Activated CD4-positive, CD25-positive, alpha-beta regulatory T cell treated with anti-CD3 and anti-CD28 coated beads, Interleukin-2, amount 50 U/mL, for 24 hours (primary cell): ENCODE results near the gene TNP1.

Experiments used
- ATAC-seq, 2 donors: fragments of 150-1000 bp; cut with Tn5 transposase; one replicate each; pipeline ENCODE4 v1.10.0; 2021; ENCODE audit warnings: mild to moderate bottlenecking in 1 of 2, moderate library complexity in 1 of 2

TNP1 gene

DNA sequence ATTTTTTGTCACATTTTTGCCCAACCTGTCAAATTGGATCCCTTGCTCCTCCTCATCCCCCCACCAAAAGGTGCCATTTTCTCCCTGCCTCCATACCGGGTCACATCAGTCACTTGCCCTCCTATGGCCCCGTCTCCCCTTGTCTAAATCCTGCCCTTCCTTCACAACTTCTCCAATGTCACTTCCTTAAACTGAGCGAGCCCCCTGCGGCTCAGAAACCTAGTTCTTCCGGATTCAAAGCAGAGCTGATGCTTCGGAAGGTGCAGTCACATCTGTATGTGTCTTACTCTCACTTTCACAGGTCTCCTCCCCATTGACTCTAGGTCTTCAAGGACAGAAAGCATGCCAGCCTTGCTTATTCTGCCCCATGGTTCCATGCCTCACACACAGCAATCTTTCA is 22.1 kb downstream of the TNP1 start:
- no peak for ATAC-seq

DNA sequence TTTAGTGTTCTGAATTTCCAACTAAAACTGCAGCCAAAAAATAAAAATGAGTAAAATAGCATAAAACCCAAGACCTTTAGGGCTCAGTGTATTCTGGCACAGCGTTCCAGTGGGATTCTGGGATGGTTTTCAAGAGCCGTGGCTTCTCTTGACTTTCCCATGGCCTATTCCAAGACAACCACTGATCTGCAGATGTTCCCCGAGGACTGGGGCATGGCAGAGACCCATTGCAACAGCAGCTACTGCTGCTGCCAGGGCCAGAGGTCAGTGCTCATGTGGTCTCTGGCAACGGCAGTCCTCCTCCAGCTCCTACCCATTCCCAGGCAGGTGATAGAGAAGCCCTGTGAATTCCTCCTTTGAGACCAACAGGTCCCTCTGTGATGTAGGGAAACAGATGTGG is 26.8 kb downstream of the TNP1 start:
- no peak for ATAC-seq

DNA sequence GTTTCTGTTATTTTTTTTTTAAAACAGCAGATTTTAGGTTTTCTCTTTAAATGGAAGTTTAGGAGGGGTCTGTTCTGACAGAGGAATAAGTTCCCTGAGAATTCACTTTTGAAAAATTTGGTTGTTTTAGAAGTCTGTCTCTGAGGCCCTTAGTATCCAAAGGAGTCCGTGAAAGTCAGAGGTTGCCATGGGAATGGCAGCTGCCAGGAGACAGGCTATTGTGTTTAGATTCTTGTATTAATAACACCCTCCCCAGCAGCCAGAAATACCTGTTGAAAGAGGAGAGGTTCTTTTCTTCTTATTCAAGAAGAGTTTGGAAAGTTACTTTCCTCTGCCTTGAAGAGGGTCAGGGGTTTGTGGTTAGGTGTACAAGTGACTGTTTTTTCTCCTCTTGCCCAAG is 29.5 kb downstream of the TNP1 start:
- ATAC-seq: no peak

DNA sequence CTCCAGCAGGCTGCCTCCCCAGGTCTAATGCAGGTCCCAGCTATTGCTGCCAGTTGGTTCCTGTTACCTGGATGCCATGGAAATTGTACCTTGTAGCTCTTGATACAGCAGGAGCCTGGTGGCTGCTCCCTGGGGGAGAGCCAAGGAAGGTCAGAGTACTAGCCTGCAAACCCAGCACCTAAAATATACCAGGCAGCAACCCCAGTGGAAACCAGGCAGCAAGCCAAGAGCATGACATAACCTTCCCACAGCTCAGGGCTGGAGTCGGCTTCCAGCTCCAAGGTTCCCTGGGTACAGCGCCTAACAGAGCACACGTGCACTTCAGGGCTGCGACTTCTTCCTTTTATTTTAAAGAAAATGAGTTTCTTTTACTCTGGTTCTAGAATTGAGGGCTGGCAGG is 30.3 kb downstream of the TNP1 start:
- ATAC-seq: no peak

DNA sequence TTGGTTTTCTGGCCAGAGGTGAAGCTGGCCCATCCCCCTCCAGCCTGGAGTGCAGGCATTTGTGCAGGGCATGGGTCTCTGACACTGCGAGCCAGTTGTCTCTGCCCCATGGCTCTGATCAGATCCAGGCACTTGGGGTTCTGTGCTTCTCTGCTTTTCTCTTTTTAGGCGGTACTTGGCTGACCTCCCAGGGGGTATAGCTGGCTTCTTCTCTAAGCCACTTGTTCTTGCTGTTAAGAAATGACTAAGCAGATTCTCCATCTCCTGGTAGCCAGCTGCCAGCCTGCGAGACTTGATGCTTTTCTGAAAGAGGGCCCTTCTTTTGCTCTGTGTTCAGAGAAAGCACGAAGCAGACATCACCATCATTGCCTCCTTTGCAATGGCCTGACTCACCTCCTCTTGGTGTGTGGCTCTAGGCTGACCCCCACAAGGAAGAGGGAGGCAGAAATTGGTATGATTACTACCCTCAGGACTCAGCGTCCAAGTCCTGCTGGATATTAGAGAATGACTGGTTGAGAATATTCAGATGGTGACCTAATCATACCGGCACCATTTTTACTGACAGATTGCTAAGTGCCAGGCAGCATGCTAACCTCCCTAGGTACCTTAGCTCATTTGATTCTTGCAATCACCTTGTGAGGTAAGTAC is 32.7 kb downstream of the TNP1 start:
- ATAC-seq: no peak

DNA sequence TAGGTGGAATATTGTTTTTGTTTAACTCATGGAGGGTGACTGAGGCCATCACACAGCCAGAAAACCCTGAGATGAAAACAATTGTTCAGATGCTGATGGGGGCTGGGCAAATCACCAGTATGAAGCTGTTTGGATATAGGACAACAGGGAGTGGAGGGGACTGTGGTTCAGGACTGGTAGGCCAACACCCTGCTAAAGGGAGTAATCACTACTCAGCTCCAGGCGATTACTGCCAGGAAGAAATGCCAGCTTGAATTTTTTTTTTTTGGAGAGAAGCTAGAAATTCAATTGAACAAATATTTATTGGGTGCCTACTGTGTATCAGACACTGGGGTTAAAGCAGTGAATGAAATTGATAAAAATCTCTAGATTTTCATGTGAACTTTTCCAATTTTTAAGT is 37.4 kb downstream of the TNP1 start:
- ATAC-seq: no peak

DNA sequence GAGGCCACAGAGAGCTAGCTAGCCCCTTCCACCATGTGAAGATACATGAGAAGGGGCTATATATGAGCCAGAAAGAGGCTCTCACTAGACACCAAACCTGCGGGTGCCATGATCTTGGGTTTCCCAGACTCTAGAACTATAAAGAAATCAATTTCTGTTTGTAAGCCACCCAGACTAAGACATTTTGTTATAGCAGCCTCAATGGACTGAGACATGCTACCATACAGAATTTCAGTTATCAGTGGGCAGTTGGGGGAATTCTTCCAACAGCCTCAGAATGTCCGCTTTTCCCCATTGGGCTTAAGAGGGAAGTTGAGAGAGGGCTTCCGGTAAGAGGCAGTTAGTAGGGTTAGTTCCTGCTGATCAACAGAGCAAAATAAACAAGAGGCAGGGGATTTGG is 39.2 kb downstream of the TNP1 start:
- ATAC-seq: no peak

DNA sequence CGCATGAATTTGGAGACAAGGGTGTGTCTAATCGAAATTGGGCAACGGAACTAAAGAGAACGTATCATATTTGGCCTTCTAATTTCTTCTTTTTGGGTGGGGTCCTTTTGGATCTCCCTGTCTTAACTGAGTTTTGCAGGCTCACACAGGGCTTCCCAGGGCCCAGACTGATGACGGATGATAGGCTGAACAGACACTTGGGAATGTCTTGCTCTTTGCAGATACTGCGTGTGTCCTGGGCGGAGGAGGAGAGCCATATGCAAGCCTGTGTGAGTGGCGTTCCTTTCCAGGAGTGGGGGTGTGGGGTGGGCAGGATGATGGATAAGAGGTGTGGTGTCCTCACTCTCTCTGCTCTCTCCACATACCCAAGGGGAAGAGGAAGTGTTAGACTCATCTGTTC is 40.1 kb downstream of the TNP1 start:
- no peak for ATAC-seq

DNA sequence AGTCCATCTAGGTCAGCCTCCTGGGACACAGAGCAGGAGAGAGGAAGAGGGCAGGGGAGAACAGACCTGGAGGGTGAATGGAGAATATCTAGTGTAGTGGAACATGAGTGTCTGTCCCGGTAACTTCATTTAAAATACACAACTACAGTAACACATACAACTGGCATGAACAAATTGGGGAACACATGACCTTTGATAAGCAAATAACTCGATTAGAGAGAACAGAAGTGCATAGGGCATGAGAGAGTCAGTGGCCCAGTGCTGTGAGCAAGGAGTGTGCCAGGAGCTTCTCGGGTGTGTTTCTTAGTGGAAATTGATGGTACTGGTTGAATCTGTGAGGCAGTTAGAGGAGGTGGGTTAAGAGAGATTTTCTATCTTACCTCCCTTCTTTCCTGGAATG is 40.8 kb downstream of the TNP1 start:
- ATAC-seq: no peak

DNA sequence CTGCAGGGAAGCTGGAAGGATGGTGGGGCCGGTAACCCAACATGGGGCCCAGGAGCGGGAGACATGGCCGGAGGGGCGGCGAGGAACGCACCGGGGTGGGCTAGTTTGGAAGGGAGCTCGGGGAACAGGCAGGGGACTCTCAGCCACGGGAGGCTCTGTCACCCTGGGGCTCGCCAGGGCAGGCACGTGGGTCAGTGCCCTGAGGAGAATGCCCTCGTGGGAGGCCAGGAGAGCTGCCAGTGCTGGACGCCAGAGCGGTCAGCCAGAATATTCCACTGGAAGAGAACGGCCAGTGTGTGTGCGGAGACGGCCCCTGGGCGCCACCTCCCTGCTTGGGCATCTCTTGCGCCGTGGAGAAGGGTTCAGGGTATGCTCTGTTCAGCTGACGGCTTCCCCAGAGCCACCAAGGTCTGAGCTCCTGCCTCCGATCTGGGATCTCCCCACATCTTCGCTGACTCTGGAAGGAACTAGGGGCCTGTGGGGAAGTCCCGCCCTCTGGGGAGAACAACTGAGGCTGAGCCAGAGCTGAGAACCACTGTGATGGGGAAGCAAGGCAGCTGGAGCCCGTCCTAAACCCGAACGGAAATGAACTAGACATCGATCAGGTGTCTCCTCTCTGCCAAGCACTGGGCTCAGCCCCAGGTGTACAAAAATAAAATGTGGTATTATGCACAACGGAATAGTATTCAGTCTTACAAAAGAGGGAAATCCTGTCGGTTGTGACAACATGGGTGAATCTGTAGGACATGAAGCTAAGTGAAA is 49.3 kb downstream of the TNP1 start:
- no peak for ATAC-seq
